ENCODE measurements around the gene CCSER1. TPM values are rescaled to one million over a fixed set of nuclear protein-coding genes. Genes with fewer than 3 reads are reported as not detected.

The CCSER1 gene
- total RNA-seq, 3 donors from 2014 or later (not counting 1 experiment from before 2014, with no cell fraction given): 0.87 to 1.1 (median 1.1) TPM

- intact Hi-C loops (cut with micrococcal nuclease): no loop called here
- Mint-ChIP-seq H3K27ac (no peak overlapping the region), H3K27me3 (ENCODE audit: low read depth in 2 of 2) (no peaks in the 10 kb centered on the region), H3K4me3 (no peak overlapping the region), H3K36me3 (no peaks in the 10 kb centered on the region), H3K9me3 (no peaks in the 10 kb centered on the region), H3K4me1 (no peaks in the 10 kb centered on the region)
- Histone ChIP-seq H3K27ac (ENCODE audit: low read length) (no peak overlapping the region), H3K4me3 (ENCODE audit: low read length) (no peak overlapping the region), H3K27me3 (ENCODE audit: control insufficient read depth, insufficient read depth, low read length) (no peaks in the 10 kb centered on the region), H3K36me3 (ENCODE audit: control insufficient read depth, insufficient read depth, low read length) (no peaks in the 10 kb centered on the region), H3K4me1 (ENCODE audit: control insufficient read depth, insufficient read depth, low read length) (no peaks in the 10 kb centered on the region), H3K9me3 (ENCODE audit: control insufficient read depth, insufficient read depth, low read length) (no peaks in the 10 kb centered on the region)
- whole genome bisulfite sequencing (ENCODE audit: insufficient coverage): 100% methylated on average over 1 of the region's 3 CpGs
- DNase-seq: no peak
- no peak for TF ChIP-seq CTCF (IDR thresholded peaks at IDR 0.05)
- no peak for ATAC-seq
These were observed 113.8 kb downstream of the CCSER1 start for GRCh38 chr4:90241008-90241407.

GRCh38 chr4:90245837-90246236 is 118.6 kb downstream of the CCSER1 start:
- TF ChIP-seq CTCF (IDR thresholded peaks at IDR 0.05): no peak
- ATAC-seq (no peak), DNase-seq (no peak)
- no peak overlapping the region for H3K4me3 Mint-ChIP-seq
- WGBS (ENCODE audit: insufficient coverage): 100% methylated on average over 1 of the region's 1 CpG
- Histone ChIP-seq H3K4me1 (ENCODE audit: control insufficient read depth, insufficient read depth, low read length) (no peaks in the 10 kb centered on the region), H3K27me3 (ENCODE audit: control insufficient read depth, insufficient read depth, low read length) (no peaks in the 10 kb centered on the region), H3K9me3 (ENCODE audit: control insufficient read depth, insufficient read depth, low read length) (no peaks in the 10 kb centered on the region), H3K27ac (ENCODE audit: low read length) (no peak overlapping the region), H3K4me3 (ENCODE audit: low read length) (no peak overlapping the region), H3K36me3 (ENCODE audit: control insufficient read depth, insufficient read depth, low read length) (no peaks in the 10 kb centered on the region)
- H3K9me3 Mint-ChIP-seq: peaks cover 0 to 2% of the 10 kb centered on the region in 2 donors
- H3K27ac Mint-ChIP-seq: no peak overlapping the region
- H3K36me3 Mint-ChIP-seq: no peaks in the 10 kb centered on the region
- no peaks in the 10 kb centered on the region for H3K4me1 Mint-ChIP-seq
- no peaks in the 10 kb centered on the region for H3K27me3 Mint-ChIP-seq (ENCODE audit: low read depth in 2 of 2)
- intact Hi-C loops (cut with micrococcal nuclease): no loop called here

DNA sequence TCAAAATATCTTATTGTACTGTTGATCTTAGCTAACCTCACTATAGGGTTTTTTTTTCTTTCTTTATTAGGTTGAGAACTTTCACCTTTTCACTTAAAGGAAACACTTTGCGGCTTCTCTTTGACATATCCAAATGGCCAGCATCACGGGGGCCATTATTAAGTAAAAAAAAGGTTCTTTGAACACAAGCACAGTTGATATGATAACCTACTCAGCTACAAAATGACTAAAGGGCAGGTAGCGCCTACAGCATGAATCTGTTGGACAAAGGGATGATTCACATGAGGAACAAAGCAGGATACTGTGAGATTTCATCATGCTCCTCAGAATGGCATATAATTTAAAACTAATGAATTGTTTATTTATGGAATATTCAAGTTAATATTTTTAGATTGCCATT is 119.6 kb downstream of the CCSER1 start:
- no peak for DNase-seq
- WGBS (ENCODE audit: insufficient coverage): 97% methylated on average over 3 of the region's 3 CpGs

More for the DNA sequence above, 119.6 kb downstream of the CCSER1 start:
- H3K27ac Mint-ChIP-seq: no peak overlapping the region
- no peak for TF ChIP-seq CTCF (IDR thresholded peaks at IDR 0.05)
- Histone ChIP-seq H3K36me3 (ENCODE audit: control insufficient read depth, insufficient read depth, low read length) (no peaks in the 10 kb centered on the region), H3K4me1 (ENCODE audit: control insufficient read depth, insufficient read depth, low read length) (no peaks in the 10 kb centered on the region), H3K4me3 (ENCODE audit: low read length) (no peak overlapping the region), H3K27ac (ENCODE audit: low read length) (no peak overlapping the region), H3K9me3 (ENCODE audit: control insufficient read depth, insufficient read depth, low read length) (no peaks in the 10 kb centered on the region), H3K27me3 (ENCODE audit: control insufficient read depth, insufficient read depth, low read length) (no peaks in the 10 kb centered on the region)
- no peaks in the 10 kb centered on the region for H3K36me3 Mint-ChIP-seq
- no peak for ATAC-seq
- H3K4me1 Mint-ChIP-seq: no peaks in the 10 kb centered on the region
- H3K27me3 Mint-ChIP-seq (ENCODE audit: low read depth in 2 of 2): no peaks in the 10 kb centered on the region
- H3K9me3 Mint-ChIP-seq: peaks cover 0 to 2% of the 10 kb centered on the region in 2 donors
- intact Hi-C loops (cut with micrococcal nuclease): no loop called here
- no peak overlapping the region for H3K4me3 Mint-ChIP-seq
